Hematopoietic multipotent progenitor cell treated with erythropoietin and hydrocortisone succinate and interleukin-3 and kit ligand, for 6 days (in vitro differentiated cells): Measurements from ENCODE around the gene ARID4B.
A peak's percentile ranks its signal among the peaks of the same experiment; 100 is the strongest.
"Not testable (repeated sequence)": the region's sequence is repeated elsewhere in the genome, so short reads cannot be mapped to it uniquely, and the experiment has no call there.

Experiments
- DNase-seq: peaks from one replicate; pipeline ENCODE4 v3.0.0-alpha.2; 2015

Gene ARID4B

DNA sequence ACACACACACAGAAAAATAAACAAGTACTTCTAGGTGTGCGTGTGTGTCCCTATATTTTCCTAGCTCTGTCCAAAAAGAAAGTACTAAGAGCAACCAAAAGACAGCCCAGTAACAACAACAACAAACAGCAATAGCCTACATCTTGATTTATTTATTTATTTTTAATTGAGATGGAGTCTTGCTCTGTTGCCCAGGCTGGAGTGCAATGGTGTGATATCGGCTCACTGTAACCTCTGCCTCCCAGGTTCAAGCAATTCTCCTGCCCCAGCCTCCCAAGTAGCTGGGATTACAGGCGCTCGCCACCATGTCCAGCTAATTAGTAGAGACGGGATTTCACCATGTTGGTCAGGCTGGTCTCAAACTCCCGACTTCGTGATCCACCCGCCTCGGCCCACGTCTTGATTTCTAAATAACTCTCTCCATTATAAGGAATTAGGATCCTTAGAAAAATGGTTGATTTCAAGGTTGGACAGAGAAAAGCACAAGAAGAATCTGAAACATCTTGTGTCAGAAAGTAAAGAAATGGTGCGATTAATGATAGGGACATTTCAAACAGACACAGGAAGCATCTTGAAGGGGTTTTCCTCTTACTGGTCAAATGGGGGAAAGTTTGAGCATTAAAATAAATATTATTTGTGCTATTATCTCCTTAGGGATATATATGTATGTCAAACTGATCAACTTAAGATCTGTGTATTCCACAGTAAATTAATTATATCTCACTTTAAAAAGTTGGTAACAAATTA, 59.4 kb downstream of the ARID4B start:
- no peak for DNase-seq

- DNase-seq = no peak
Observed at GRCh38 chr1:235266967-235267366, 61.0 kb downstream of the ARID4B start.

- DNase-seq = no peak
Observed at GRCh38 chr1:235266325-235266724, 61.7 kb downstream of the ARID4B start.

DNA sequence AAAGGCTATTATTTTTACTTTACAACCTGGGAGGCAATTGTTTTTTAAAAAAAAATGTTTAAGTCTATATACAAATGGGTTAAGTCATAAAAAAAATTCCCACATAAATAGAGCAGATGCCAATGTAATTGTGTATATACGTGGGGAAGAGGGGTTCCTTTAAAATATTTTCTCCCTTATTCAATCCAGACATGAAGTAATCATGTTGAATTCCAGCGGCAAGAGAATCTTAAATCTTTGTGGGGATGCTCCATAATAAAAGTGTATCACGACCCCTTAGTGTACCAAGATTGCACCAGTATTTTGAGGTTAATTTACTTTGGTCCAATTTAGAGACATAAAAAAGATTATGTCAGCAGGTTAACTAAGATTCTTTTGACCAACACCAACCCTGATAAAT, 62.1 kb downstream of the ARID4B start:
- no peak for DNase-seq

DNA sequence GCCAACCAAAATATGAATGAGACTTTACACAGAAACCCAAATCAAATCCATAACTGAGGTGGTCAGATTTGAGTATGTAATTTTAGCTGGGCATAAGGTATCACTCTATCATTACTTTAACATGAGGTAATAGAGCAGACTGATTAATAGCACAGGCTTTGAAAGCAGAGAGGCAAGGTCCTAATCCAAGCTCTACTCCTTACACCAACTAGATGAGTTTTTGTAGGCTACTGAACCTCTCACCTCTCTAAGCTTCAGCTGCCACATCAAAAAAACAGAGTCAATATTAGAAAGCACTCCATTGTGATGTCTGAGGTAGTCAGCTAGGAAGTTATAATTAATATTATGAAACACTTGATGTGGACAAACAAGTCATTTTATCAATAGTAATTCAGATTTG, 63.7 kb downstream of the ARID4B start:
- DNase-seq = no peak

DNA sequence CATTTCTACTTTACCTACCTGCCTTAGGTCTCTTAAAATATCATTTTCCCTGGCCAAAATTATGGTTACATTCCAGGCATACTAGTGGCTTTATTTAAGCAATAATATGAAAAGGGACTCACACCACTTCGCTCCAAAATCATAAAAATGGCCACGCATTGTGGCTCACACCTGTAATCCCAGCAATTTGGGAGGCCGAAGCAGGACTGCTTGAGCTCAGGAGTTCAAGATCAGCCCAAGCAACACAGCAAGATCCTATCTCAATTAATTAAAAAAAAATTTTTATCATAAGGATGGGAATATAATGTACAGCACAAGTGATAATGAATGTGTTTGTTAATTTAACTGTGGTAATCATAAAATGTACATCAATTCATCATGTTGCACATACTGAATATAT, 65.4 kb downstream of the ARID4B start:
- no peak for DNase-seq

GRCh38 chr1:235261243-235261642, 66.7 kb downstream of the ARID4B start:
- DNase-seq = no peak

DNA sequence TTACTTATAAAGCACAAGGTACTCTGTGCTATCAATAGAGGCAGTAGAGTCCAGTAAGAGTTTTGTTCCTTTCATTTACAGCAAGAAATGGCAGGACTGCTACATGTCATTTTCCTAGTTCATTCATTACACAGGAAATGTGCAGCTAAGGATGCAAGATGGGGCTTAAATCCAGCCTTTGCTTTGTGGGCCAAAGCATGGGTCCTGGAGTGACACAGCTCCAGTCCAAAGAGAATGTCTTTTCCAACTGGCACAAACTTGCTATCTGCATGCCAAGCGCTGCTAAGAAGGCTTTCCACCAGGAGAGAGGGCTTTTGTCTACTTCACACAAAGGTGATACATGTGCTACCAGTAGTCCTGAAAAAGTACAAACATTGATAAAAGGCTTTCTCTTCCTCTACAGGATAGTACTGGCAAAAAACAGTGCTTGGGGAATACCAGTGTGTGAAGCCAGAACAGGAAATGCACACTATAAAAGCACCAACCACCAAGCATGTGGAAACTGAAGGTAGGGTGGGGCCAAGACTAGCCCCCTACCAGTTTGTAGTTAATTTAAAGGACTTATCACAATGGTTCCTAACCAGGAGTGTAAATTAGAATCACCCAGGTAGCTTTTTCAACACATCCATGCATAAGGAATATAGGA, 68.7 kb downstream of the ARID4B start:
- no peak for DNase-seq

GRCh38 chr1:235258068-235258467, 69.9 kb downstream of the ARID4B start:
- not testable (repeated sequence) for DNase-seq

DNA sequence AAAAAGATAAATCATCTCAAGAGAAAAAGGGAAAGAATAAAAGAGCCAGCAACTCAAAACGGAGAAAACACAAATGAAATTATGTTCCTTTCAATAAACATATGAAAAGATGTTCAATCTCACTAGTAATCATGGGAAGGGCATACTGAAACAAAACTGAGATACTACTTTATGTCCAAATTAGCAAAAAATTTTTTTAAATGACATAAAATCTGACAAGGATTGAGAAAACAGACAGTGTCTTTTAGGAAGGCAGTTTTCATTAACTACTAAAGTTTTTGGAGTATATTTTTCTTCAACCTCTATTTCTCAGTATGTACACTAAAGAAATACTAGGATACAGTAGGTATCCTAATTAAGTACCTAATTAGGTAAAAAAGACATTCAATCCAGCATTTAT, 73.3 kb downstream of the ARID4B start:
- no peak for DNase-seq

GRCh38 chr1:235253219-235253962, 74.6 kb downstream of the ARID4B start:
- peak; percentile 87 for DNase-seq

DNA sequence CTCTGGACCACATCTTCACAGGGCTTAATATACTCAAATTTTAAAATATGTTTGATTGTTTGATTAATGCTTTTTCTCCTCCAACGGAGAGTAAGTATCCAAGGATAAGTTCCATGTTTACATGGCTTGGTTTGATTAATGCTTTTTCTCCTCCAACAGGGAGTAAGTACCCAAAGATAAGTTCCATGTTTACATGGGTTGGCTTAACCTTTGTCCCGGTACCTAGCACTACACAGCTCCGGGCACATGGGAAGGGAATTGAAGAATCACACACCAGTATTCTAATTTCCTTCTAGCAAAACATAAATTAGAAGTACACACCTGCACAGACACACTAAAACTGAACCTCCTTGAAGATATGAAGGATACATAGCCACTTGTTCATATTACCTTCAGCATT, 77.5 kb downstream of the ARID4B start:
- DNase-seq = no peak

DNA sequence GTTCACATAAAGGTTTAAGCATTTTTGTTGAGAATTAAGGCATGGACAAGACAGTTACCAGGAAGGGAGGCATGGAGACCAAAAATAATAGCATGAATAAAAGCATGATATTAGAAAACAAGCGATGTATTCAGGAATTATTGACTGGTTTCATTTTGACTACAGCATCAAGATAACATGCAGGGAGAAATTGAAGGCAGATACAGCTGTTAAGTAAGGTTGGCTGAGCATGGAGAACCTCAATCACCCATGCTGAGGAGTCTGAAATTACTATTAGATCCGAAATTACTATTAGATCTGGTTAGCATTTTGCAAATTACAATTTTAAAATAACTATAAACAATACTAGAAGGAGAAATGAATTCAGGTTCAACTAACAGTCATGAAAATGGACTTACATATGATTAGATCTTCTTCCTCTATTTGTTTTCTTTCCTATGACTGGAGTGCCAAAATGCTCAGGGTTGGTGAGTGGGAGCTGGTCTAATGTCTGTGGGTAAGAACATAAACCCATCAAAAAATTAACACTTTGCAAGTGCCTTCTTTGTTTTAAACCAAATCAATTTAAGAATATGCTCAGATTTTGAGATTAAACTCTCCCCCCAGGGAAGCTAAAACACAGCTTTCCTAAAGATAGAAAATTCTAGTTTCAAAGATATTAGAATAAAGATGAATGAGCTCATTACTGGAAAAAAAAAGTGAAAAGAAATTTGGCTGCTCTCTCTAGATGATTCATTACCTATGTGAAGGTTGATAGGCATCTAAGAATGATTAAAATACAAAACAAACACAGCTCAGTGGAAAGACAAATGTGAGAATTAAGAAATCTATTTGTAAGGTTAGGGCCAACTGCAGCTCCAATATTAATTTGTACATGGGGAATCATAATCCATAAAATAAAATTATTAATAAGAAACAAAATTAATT, 81.7 kb downstream of the ARID4B start:
- no peak for DNase-seq

DNA sequence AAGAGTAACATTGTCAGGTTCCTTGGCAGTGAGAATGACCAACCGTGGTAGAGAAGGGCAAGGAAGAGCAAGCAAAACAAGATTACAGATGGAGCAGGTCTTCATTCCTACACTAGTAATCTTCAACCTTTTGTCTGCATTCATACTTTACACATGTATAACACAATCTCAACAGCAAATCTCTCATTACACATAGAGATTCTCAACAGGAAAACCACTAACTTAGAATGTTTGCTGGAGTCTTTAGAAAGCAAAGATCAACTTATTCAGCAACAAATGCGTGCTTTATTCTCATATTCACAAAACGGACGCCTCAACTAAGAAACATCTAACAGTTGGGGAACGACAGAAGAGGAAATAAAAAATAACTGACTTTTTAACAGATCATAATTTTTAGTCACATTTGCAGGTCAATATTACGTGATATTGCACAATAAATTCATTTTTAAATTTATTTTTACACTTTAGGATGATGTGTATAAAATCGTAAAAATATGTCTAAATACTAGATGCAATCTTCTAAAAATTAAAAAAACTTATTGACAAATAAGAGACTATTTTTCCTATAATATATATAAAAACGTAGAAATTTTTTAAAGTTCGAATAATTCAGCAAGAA, 82.9 kb downstream of the ARID4B start:
- DNase-seq = peak; percentile 50

DNA sequence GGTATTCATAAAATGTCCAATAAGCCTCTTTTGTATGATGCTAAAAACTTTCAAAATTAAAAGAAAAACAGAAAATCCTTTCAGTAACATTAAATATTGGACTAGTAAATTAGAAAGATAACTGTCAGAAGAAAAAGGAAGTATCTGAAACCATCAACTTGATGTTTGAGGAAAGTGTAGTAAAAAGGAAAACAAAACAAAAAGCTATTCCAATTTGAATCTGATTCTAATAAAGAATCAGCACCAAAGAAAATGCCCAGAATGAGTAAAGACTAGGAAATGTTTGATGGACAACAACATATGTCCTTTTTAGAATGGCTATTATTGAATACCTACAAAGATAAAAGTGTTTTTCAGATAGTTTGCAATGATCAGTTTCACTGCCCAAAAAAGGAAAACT, 87.0 kb downstream of the ARID4B start:
- no peak for DNase-seq

GRCh38 chr1:235239851-235240250, 88.1 kb downstream of the ARID4B start:
- DNase-seq = peak; percentile 65

DNA sequence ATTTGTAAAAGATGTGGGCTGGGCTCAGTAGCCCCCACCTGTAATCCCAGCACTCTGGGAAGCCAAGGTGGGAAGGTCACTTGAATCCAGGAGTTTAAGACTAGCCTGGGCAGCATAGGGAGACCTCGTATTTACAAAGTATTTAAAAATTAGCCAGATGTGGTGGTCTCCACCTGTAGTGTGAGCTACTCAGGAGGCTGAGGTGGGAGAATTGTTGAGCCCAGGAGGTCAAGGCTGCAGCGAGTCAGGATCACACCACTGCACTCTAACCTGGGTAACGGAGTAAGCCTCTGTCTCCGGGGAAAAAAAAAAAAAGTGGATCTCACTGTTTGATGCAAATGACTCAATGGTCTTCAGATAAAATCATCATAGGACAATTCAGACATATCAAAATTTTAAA, 89.4 kb downstream of the ARID4B start:
- DNase-seq = no peak

- no peak for DNase-seq
Observed at GRCh38 chr1:235236128-235236527, 91.9 kb downstream of the ARID4B start.

GRCh38 chr1:235229868-235230267, 98.1 kb downstream of the ARID4B start:
- DNase-seq = no peak

DNA sequence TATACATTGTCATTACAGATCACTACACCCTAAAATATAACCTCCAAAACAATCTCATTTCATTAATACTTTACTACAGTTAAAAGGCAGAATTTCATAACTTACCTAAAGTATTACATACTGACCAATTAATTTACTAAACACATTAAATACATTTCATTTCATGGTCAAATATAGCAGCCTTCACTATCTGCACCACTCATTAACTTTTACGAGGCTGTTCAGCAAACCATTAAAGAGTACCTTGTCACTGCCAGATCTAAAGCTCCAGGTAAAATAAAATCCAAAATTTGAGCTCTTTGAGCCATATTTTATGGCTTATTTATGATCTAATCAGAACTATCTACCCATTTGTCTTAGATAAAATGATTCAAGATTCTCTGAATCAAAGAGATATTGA, 100.6 kb downstream of the ARID4B start:
- no peak for DNase-seq

DNA sequence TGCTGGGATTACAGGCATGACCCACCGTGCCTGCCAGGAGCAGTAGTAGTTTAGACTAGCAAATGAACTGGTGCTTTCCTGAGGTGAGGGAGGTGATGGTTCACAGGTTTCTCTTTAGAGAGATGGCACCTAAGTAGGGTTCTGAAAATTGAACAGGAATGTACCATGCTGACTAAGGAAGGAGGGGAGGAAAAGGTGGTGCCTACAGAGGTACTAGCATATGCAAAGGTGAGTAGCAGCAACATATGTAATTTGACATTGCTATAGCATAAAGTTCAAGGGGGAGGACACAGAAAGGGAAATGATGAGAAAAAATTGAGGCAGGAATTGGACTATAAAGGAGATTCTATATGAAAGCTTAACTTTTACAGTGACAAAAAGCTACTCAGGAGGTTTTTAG, 101.0 kb downstream of the ARID4B start:
- no peak for DNase-seq

- no peak for DNase-seq
Observed at GRCh38 chr1:235225299-235225698, 102.7 kb downstream of the ARID4B start.
